HuH-7.5 (cell line): ENCODE data around the gene MAPT.

ENCODE experiments used
- DNase-seq: peaks from one replicate; pipeline ENCODE4 v3.0.0; 2011; ENCODE audit warnings: low spot score

MAPT gene

DNA sequence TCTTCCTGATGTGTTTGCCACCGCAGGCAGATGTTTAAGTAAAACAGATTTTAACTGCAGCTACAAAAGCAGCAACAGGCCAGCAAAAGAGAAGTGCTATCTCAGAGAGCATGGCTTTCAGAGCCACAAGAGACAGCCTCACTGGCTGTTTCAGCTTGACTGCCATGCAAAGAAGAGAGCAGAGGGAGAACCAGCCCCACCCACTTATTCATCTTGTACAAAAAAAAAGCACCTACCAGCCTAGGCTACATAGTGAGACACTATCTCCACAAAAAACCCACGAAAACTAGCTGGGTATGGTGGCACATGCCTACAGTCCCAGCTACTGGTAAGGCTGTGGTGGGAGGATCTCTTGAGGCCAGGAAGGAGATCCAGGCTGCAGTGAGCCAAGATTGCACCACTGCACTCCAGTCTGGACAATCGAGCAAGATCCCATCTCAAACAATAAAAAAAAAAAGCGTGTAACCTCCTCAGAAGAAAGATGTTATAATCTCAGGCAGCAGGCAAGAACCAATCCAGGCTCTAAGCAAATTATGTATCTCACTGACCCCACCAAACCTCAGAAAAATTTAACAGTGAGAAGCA is 134.7 kb downstream of the MAPT start:
- no peak for DNase-seq

DNA sequence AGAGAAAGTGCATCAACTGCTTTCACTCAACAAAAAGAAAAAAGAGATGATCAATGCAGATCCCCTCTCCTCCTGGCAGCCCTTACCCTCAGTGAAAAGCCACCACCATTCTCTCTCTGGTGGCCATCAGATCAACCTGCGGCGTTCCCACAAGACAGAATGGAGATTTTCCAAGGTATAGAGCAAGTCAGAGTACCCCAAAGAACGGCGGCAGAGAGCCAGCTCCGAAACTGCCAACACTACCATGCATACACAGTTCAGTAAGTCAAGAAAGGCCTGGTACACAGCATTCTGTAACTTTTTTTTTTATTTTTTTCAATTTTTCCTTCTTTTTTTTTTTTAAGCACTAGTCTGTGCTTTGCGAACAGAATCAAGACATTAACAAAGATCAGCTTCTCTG is 135.3 kb downstream of the MAPT start:
- DNase-seq: no peak

DNA sequence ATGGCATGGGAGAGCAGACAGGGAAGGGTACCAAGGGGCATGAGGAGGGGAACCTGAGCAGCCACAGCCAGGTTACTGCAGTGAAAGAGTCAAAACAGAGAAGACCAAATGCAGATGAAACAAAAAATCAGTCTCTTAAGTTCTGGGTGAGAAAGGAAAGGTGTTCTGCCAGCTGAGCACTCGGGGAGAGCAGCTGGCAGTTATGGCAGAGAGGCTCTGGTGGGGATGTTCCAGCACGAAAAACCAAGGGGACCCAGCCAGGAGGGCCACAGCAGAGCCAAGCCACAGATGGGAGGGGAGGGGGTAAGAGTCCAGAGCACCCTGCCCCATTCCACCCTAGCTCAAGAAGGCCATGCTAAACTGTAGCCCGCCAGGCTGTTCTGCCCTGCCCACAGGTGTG is 136.4 kb downstream of the MAPT start:
- no peak for DNase-seq

- DNase-seq: no peak
These were observed 137.1 kb downstream of the MAPT start for GRCh38 chr17:46031440-46031839.

DNA sequence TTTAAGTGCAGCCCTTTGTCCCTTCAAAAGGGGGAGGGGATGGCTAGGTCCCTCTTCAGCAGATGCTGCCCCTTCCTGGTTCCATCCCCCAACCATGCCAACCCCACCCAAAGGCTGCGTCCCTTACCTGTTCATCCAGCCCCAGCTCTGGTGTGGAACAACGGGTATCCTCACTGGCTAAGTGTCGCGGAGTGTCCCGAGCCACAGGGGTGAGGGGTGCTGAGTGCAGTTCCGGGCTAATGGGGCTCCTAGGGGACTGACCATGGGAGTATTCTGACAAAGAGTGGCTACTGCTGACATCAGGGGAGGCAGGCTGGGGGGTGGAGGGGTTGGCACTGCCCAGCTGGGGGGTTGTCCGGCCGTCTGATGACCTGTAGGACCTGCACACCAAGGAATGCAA is 137.6 kb downstream of the MAPT start:
- DNase-seq: no peak

DNA sequence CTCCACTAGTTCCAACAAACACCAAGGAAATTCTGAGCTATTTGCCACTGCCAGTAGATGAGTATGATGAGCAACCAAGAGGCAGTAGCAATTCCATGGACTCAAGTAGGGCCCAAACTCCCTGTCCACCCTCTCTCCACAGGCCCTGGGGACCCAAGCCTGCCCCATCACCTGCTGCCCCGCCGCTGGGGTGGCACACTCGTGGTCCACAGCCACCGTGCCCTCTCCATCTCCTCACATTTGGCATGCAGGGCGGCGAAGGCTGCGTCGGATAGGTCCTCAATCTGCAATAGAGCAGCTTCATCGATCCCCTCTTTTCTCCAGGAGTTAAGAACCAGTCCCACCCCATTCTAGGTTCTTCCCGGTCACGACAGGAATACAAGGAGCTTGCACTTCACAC is 138.6 kb downstream of the MAPT start:
- DNase-seq: no peak

- no peak for DNase-seq
These were observed 139.0 kb downstream of the MAPT start for GRCh38 chr17:46033392-46033791.

DNA sequence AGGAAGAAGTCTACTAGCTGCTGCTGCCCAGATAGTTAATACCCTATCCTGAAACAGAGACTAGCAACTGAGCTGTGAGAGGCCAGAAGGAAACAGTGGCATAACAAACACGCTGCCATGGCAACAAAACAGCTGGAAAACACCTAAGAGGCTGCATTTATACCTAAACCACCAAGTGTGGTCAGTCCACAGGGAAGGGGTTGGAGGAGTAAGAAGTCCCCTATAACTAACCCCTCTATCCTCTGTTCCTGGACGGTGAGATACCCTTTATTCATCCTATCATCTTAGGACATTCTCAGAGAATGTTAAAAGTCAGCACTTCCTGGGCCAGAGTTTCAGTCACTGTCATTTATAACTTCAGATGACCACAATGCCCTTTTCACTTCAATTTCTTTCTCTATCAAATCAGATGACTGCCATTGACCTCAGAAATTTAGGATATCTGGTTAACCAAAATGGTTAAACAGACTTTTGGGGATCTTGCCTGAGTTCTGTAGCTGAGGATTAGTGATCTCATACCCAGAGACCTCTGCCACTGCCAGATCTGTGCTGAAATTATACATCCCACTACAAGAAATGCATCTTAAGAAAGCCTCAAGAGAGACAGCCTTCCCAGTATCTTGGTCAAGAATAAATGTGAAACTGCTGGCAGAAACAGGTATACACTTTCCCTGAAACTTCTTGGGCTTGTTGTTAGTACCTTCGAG is 140.9 kb downstream of the MAPT start:
- DNase-seq: no peak

GRCh38 chr17:46036491-46036890 is 142.1 kb downstream of the MAPT start:
- no peak for DNase-seq

DNA sequence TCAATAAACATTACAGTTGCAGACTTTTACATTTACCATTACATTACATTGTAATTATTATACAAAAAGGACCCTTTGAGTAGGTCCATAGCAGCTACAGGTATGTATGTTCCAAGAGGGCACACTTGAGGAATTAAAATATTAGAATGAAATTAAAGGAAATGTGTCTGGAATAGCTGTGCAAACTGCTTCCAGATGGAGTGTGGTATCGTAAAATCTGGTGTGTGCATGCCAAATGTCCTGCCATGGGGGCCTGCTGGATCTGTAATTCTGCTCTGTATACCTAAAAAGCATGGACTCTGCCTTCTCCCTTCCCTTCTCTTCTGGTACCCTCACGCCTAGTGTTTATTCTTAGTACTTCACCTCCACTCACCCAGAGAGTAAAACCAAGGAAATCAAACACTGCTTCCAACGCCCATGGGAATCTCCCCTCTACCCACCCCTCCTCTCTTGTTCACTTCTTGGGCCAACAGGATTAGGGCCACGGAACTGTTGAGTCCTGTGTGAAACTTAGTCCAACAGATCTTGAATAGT is 143.4 kb downstream of the MAPT start:
- DNase-seq: no peak

DNA sequence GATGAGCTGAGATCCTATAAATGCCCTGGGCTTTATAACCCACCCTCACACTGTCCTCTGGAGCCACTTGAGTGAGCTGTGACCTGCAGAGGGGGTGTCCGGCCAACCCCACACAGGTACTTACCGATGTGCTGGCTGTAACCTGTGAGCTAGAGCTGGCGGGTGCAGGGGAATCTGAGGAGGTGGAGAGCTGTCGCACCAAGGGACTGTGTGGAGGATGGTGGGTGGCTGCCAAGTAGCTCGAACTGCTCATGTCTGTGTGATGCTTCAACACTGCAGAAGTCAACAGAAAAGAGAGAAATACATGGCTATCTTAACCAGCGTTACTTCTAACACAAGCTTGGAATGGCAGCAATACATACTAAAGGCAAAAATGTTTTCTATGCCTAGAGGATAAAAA is 144.1 kb downstream of the MAPT start:
- no peak for DNase-seq

DNA sequence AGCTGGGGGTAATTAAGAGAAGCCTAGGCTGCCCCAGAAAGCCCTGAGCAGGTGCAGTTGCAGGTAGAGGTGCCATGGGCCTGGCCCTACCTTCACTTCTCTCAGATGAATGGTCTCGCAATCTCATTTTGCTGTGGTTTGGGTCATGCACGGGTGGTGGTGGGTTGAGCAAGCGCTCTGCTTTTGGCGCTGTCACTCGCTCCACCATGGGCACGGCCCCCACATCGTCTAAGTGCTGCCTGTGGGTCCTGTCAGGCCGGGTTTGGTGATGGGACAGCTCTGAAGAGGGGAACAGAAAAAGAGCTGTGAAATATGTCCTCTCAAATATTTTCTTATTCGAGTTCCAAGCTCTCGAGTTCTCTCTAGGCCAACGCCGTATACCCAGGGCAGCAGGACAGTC is 144.6 kb downstream of the MAPT start:
- DNase-seq: no peak

DNA sequence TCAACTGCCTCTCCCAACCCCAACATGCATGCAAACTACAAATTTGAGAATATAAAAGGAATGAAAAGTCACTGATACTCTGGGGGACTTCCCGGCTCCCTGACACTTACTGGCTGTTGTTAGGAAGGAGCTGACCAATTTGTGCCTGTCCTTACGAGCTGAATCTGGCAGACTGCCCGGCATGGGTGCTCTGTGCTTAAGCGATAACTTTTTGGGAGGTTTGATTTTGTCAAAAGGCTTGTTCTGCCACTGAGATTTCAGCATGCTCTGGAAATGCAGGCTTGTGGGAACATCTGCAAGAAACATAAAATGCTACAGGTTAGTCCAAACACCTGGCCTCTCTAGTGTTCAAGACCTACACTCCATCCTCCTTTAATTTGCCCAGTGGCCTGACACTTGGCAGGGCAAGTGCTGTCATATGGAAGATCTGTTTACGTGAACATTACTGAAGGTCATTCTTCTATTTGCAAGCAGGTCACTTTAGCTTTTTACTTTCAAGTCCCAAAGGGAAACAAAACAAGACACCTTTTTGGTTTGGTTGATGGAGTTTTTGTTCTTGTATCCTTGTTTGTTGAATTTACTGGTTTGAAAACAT is 145.3 kb downstream of the MAPT start:
- DNase-seq: no peak

DNA sequence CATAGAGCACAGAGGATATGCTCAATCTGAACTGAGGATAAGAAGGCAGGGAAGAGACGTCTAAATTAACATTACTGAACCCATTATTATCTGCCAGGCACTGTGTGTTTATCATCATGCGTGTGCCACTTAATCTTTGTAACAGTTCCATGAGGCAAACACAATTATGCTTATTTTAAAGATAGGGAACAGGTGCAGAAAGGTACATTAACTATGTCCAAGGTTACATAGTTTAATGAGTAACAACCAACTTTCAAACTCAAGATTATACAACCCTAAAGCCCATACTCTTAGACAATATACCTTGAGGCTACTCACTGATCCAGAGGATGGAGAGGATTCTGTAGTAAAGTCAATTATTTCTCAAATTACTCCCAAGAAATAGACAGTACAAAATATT is 147.9 kb downstream of the MAPT start:
- DNase-seq: no peak

DNA sequence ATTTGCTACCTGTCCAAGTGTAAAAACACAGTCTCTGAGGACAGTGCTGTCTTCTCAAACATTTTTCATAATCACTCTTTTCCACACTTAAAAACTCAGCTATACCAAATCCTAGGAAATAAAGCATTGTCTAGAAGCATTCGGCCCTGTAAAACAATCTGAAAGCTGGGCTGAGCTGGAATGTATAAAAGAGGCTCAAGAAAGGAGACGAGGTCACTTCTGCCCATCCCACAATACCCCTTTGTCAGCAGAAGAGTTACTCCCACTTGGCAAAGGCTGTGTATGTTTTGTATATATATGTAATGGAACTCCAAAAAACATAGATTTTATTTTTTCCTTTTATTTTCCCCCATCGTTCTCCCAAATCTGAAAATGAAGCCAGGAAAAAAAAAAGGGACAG is 148.6 kb downstream of the MAPT start:
- no peak for DNase-seq

DNA sequence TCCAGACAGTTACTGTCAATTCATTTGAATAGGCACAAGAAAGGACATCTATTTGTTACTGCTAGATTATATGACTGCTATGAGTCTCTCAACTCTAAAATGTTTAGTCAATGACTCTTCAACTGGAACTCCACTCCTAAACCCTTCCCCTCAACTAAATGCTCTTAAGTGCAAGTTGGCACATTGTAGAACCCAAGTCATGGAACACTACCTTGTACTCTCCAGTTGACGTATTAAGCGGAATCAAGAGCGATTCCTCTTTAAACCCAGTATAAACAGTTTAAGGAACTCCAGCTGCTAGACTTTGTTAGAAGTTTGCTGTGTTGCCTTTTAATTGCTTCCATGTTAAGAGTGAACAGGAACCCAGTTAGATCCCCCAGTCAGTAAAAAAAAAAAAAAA is 149.3 kb downstream of the MAPT start:
- DNase-seq: no peak

DNA sequence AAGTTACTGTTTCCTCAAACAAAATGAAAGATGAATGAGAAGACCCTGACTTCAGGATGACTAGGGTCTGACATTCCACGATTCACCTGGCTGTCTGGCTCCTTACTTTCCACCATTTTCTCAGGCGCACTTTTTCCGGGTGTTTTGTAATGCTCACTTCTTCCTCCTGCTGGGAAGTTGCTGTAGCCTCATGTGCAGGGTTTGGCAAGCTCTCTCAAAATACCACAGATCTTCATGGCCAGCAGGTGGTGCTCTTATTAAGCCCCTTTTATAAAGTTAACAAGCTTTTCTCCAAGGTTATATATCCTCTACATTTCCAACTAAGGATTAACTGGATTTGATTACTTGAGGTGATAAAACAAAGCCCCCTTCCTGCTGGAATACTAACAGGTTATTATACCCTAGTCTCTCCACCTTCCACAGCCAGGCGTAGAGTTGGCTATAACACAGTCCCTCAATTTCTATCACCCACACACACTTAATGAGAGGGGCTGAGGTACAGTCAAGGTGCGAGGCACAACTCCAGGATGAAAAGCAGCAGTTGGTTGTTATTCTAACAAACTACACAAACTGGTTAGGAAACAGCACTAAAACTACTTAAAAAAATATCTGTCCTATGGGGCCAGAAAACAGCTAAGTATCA is 150.1 kb downstream of the MAPT start:
- no peak for DNase-seq

DNA sequence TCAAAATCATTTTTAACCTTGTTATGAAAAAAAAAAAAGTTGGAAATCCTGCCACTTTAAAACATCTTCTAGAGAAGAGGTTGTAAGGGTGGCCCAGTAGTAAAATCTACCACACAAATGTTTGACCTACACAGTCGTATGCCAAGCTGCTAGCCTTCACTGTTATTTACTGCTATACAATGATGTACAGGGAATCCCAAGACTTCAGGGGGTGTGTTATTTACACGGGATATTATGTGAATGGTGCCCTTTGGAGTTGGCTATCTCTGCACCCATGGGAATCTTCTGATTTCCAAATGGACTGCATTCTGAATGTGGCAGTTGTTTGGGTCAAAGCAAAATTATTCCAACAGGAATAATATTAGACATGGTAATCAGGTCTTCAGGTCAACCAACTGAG is 150.6 kb downstream of the MAPT start:
- no peak for DNase-seq

DNA sequence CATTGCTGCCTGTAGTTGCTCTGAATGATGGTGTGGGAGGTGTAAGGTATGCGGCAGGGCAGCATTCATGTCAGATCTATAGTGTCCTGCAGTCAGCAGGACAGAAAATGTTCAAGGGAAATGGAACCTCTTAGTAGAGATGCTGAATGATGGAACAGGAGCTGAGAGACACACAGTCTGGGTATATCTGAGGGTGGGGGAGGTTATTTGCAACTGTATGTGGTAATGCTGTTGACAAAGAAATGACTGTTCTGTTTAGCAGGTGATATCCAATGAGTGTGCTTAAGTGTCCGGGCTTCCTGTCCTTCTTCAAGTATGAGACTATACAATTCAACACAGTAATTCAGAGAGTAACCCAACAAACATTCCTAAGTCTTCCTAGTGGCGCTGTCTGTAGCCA is 151.3 kb downstream of the MAPT start:
- no peak for DNase-seq

GRCh38 chr17:46046957-46047356 is 152.6 kb downstream of the MAPT start:
- no peak for DNase-seq

- no peak for DNase-seq
These were observed 153.0 kb downstream of the MAPT start for GRCh38 chr17:46047398-46047797.

DNA sequence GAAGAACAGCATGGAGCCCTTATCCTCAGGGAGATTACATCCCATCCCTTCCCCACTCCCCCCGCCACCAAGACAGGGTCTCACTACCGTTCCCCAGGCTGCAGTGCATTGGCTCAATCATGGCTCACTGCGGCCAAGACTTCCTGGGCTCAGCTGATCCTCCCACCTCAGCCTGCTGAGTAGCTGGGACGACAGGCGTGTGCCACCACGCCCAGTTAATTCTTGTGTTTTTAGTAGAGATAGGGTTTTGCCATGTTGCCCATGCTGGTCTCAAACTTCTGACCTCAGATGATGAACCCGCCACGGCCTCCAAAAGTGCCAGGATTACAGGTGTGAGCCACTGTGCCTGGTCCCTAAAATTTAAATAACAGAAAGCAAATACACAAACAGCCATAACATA is 153.5 kb downstream of the MAPT start:
- DNase-seq: no peak

- no peak for DNase-seq
These were observed 155.3 kb downstream of the MAPT start for GRCh38 chr17:46049656-46050055.
